Left cardiac atrium (tissue), 4 donors: ENCODE measurements around the gene DNAH7. TPM values are rescaled to one million over a fixed set of nuclear protein-coding genes. Genes with fewer than 3 reads are reported as not detected.
"Not testable (repeated sequence)": the region's sequence is repeated elsewhere in the genome, so short reads cannot be mapped to it uniquely, and the experiment has no call there.

Experiments
- ATAC-seq, 2 donors: fragments of 200-7000 bp; cut with Tn5 transposase; one replicate each; pipeline ENCODE4 v1.9.1; 2020; ENCODE audit warnings: mild to moderate bottlenecking in 2 of 2, moderate library complexity in 2 of 2
- DNase-seq: peaks from one replicate; pipeline ENCODE4 v3.0.0-alpha.2; 2020
- intact Hi-C, 2 donors: fragments of 100-400 bp; cut with DNase I; formaldehyde crosslinking; loops; one replicate each; pipeline versions ENCODE4 v1.14.1 to v1.15.1; 2022 to 2023
- long read RNA-seq: library from polyadenylated mRNA; unstranded; transcript quantifications from one replicate; pipeline ENCODE4 v2.0.0, GENCODE V29; 2021
- total RNA-seq, 2 donors: library from RNA; stranded (reverse); fragmentation: NEBNext Ultra II Directional; extraction: Animal tissue kit (Norgen Biotek cat#: 25700); gene quantifications; one replicate each; pipeline ENCODE4 v1.2.1, GENCODE V29; 2021
- donor health status: DM: no; HTN: yes; CAD: no.
- donor health status: DM: no; HTN: yes; CAD: no; lungs with severe emphysema.
- donor health status: DM: yes; HTN: yes; CAD: no.
- donor health status: Dilated cardiomyopathy.

Gene DNAH7
- total RNA-seq = under 1 TPM; 0.44 to 0.50 TPM
- long read RNA-seq, partial matches to known transcripts = 0 of 1 reads
- long read RNA-seq, other reads (novel, unspliced or antisense) = 1 of 1 reads

- DNase-seq (peak; percentile 92), ATAC-seq (peak; percentile 96 to 99)
- intact Hi-C loops = loop anchor here in 1 of 2 donors (5.0 kb wide), 1 partner anchor 401 kb away; no protein-coding TSS in a partner anchor
Measured at GRCh38 chr2:196068271-196069209, at the start of gene DNAH7. TSS of gene DNAH7 (minus strand) at chr2:196068837. CDS start at chr2:196068711, 126 bp downstream.

GRCh38 chr2:196117214-196117705, 48.6 kb upstream of the DNAH7 start:
- intact Hi-C loops = no loop called here
- DNase-seq (no peak), ATAC-seq (no peak)

DNA sequence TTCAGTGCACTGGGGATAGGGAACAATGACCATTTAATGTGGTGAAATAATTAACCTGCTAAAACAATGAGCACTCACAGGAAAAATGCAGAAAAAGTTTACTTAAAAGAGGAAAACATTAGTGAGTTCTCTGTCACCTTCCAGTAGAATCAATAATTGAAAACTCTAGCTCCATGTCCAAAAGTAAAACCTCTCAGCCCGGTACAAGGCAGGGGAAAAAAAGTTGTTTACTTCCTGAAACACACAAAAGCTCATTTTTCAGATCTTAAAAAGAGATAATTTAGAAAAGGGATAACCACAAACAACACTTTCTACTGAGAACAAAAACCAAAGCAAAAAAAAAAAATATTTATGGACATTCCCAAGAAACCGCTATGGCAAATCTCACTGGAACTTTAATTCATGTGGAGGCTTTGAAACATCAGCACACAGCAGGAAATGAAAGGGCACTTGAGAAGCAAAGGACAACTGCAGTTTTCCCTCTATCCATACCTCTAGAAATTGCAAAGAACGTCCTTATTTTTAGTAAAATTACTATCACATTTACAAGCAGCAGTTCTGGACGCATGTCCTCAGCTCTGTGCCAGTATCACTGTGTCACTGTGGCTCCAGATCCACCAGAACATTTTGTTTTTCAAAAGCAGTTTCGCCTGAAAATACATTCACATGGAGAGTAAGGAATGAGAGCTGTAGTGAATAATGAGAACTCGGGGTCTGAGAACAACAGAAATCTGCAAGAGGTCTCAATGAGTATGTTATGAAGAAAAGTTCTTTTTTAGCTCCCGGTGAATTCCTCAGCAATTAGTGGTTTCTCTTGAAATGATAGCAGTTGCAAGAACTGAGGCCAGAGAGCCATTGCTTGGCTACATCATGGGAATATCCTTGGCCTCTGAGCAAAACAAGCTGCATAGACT, 44.7 kb upstream of the DNAH7 start:
- DNase-seq (no peak), ATAC-seq (peak in 1 of 2 donors; percentile 31)
- intact Hi-C loops = no loop called here

GRCh38 chr2:196112418-196113034, 43.9 kb upstream of the DNAH7 start:
- no peak for DNase-seq
- intact Hi-C loops = no loop called here
- ATAC-seq = no peak

DNA sequence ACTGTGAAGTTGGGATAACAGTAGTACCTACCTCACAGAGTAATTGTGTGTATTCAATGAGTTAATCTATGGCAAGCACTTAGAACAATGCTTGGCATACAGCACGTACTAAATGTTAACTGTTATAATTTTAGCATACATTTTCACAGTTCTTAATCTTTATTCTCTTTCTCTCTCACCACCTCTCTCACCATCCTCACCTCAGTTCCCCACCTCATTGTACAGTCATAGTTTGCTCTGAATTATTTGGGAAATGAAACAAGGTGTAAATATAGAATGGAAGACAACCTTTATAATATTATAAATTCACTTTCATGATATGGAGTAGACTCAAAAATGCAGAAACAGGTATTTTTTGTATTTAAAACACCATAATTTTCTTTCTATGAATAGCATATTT, 40.0 kb upstream of the DNAH7 start:
- intact Hi-C loops = no loop called here
- no peak for ATAC-seq
- no peak for DNase-seq

DNA sequence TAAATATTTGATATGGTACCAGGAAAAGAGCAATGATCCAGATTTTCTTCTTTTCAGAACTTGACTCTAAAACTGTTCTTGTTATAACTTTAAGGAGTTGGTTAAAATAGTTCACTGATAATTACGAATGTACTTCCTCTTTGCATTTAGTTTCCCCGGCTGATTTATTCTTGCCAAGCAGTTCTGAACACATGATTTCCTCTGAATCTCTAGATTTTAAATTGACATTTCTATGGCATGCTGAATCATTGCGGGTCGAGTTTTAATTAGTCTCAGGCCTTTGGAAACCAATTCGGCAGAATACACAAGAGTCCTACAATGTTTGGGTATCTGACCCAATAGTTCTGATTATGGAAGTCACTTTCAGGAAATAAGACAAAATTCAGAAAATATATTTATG, 37.3 kb upstream of the DNAH7 start:
- intact Hi-C loops = no loop called here
- DNase-seq (no peak), ATAC-seq (no peak)

DNA sequence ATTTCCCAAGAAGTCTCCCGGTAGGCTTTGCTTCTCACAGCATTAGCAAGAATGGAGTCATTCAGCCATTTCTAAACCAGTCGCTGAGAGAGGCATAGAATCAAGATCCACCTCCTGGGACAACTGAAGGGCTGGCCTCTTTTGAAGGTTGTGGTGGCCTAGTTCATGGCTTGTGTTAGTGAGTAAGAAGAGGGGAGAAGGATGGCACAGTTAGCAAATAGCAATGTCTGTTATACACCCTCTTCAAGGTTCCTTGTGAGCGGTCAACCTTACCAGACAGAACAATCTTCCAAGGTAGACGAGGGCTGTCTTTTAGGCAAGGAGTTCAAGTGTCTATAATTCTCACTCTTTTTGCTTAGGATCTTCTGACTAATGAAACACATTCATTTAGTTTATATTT, 35.4 kb upstream of the DNAH7 start:
- DNase-seq = no peak
- ATAC-seq = no peak
- intact Hi-C loops = no loop called here

DNA sequence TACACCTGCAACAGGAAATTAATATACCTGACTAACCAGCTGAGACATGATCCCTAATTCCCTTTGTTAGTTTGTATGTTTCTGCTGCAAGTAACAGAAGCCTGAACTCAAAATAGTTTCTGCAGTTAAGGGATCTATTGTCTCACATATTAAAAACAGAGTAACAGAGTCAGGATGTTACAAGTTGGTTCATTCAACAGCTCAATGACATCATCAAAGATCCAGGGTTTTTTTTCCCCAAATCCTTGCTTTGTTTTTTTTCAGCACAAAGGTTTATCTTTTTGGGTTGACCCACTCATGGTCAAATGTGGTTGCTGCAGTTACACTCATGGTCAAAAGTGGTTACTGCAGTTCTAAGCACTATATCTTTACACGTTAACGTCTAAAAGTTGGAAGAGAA, 35.0 kb upstream of the DNAH7 start:
- DNase-seq (no peak), ATAC-seq (no peak)
- intact Hi-C loops = no loop called here

DNA sequence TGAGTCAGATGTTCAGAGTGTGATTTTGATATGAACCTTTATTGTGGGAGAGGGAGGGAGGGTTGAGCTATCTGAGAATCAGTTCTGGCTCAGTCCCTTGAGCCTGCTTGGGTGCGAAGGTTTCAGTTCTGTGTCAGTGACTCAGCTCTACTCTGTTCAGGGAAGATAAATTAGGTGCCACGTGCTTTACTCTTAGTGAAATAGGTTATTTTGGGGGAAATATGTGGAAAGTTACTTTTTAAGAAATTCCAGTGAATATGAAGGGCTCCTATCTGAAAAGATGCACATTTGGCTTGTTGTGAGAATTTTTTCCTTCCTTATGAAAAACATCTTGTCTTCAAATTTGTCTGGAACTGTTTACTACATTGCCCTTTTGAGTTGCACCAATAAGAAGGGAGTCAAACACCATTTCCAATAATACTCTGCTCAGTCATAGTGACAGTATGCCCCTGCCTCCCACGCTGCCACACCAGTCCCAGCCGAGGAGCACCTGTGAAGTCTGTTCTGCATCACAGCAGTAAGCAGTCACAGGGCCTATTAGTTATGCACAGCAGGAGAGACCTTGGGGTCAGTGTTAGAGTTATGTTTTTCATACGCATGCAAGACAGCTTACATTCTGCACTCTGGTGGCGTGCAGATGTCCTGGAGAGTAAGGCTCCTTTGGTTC, 32.8 kb upstream of the DNAH7 start:
- intact Hi-C loops = no loop called here
- ATAC-seq = peak in 1 of 2 donors; percentile 58
- no peak for DNase-seq

DNA sequence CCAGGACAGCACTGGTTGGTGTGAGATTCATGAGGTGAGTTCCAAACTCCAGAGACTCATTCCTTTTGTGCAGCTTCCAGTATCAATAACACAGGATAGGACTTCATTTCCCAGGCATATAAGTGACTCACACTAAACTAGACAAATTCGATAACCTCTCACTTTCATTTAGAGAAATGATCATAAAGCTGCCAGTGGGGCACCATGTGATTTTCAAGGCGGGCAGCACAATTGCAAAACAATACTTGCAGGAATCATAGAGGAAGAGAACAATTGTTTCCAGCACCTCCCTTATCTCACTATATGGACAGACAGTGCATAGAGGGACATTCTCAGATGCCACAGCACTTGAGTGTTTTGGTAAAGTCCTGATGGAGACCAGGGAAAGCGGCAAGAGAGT, 31.3 kb upstream of the DNAH7 start:
- ATAC-seq = no peak
- DNase-seq = no peak
- intact Hi-C loops = no loop called here

- DNase-seq = no peak
- ATAC-seq = no peak
- intact Hi-C loops = no loop called here
Measured at GRCh38 chr2:196097864-196098660, 29.4 kb upstream of the DNAH7 start.

DNA sequence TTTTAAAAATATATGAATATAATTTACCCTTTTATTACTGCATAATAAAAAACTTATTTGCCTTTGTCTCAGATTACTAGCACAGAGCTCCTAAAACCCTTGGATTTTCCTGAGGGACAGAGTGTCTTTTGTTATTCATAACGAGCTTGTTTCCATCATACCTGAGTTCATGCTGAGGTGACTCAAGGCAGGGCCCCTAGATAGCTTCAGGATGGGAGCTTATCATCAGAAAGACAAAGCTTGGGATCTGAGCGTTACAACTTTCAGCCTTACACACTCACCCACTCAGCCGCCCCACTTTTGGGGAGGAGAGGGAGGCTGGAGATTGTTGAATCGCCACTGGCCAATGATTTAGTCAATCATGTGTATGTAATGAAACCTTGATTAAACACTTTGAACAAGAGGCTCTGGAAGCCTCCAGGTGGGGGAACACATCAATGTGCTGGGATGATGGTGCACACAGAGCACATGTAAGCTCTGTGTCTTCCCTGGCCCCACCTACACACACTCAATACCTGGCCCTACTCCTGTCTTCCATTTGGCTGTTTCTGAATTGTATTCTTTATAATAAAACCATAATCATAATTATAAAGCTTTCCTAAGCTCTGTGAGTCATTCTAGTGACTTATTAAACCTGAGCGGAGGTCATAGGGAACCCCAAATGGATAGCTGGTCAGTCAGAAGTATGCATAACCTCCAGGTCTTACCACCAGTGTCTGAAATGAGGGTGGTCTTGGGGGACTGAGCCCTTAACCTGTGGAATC, 28.5 kb upstream of the DNAH7 start:
- ATAC-seq = no peak
- no peak for DNase-seq
- intact Hi-C loops = no loop called here

DNA sequence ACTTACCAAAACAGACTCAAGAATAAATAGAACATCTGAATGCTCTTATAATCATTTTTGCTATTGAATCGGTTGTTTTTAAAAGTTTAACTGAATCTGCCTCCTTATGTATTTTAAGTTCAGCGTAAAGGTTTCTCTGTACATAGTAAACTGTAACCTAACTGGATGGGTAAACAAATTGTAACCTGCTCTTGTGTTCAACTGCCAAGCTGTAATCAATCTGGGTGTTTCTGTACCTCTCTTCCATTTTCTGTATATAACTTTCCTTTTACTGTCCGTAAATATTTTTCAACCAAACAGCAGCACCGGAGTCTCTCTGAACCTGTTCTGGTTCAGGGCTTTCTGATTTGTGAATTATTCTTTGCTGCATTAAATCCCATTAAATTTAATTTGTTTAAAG, 27.6 kb upstream of the DNAH7 start:
- intact Hi-C loops = no loop called here
- DNase-seq = no peak

DNA sequence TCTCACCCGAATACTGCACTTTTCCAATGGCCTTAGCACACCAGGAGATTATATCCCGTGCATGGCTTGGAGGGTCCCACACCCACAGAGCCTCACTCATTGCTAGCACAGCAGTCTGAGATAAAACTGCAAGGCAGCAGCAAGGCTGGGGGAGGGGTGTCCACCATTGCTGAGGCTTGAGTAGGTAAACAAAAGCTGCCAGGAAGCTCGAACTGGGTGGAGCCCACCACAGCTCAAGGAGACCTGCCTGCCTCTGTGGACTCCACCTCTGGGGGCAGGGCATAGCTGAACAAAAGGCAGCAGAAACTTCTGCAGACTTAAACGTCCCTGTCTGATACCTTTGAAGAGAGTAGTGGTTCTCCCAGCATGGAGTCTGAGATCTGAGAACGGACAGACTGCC, 20.8 kb upstream of the DNAH7 start:
- DNase-seq, ATAC-seq: not testable (repeated sequence)

More for the DNA sequence above, 27.6 kb upstream of the DNAH7 start:
- ATAC-seq = no peak

GRCh38 chr2:196088203-196088602, 19.6 kb upstream of the DNAH7 start:
- intact Hi-C loops = no loop called here
- DNase-seq (no peak), ATAC-seq (no peak)

More for the DNA sequence above, 20.8 kb upstream of the DNAH7 start:
- intact Hi-C loops = not testable (repeated sequence)

DNA sequence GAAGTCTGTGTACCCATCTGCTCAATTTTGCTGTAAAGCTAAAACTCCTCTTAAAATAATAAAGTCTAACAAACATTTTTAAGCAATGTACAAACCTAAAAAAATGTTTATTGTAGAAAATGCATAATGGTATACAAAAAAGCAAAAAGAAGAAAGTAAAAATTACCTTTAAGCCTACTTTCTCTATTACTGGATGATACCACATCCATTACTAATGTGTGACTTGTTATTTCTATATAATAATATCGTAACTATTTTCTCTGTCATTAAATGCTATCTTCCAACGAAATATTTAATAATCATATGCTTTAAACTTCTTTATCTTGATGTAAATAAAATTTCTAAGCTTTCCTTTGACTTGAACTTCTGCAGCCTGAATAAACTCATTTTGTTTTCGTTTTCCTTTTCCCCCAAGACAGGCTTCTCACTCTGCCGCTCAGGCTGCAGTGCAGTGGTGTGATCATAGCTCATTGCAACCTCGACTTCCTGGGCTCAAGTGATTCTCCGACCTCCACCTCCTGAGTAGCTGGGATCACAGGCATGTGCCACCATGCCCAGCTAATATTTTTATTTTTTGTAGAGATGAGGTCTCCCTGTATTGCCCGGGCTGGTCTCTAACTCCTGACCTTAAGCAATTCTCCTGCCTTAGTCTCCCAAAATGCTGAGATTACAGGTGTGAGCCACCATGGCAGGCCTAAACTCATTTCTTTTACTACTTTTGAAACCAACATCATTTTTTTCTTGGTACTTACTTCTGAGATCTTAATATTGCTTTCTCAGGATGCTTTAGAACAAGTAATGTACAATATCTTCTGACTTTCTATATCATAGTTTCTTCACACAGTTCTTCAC, 18.1 kb upstream of the DNAH7 start:
- DNase-seq (no peak), ATAC-seq (no peak)
- intact Hi-C loops = no loop called here
